ENCODE results near the gene YIPF5.

DNA sequence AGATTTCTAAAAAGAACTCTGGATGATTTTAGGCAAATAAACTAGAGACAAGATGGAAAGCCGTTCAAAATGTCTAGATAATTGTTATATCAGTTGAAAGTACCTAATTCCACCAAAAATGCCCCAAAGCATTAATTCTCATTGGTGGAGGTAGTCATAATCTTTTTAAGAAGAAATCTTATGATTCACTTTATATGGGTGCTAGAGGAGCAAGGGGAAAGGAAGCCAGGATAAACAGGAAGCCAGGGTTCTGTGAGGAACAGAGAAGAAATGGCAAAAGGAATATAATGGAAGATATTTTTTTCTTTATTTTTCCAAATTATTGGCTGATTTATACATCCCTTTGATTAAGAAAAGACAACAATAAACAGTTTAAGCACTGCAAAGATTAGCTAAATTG lies 7.8 kb downstream of the YIPF5 start:
- TF ChIP-seq POLR2AphosphoS5 (IDR thresholded peaks at IDR 0.05): no peak
- TF ChIP-seq, protein P1, sequence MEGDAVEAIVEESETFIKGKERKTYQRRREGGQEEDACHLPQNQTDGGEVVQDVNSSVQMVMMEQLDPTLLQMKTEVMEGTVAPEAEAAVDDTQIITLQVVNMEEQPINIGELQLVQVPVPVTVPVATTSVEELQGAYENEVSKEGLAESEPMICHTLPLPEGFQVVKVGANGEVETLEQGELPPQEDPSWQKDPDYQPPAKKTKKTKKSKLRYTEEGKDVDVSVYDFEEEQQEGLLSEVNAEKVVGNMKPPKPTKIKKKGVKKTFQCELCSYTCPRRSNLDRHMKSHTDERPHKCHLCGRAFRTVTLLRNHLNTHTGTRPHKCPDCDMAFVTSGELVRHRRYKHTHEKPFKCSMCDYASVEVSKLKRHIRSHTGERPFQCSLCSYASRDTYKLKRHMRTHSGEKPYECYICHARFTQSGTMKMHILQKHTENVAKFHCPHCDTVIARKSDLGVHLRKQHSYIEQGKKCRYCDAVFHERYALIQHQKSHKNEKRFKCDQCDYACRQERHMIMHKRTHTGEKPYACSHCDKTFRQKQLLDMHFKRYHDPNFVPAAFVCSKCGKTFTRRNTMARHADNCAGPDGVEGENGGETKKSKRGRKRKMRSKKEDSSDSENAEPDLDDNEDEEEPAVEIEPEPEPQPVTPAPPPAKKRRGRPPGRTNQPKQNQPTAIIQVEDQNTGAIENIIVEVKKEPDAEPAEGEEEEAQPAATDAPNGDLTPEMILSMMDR (IDR thresholded peaks at IDR 0.05): no peak
- no peak for TF ChIP-seq POLR2A (IDR thresholded peaks at IDR 0.05)

All from breast epithelium (tissue), 3 donors.